ENCODE measurements around the gene JAKMIP2. TPM values are rescaled to one million over a fixed set of nuclear protein-coding genes. Genes with fewer than 3 reads are reported as not detected.

The JAKMIP2 gene
- total RNA-seq, 1 experiment from 2014 or later, result not detected

- H3K9me2 ChIP-seq (ENCODE audit: insufficient read depth), result no peaks in the 10 kb centered on the region
- no peak overlapping the region for H3K9ac ChIP-seq (ENCODE audit: low read length)
- H4K20me1 ChIP-seq (ENCODE audit: insufficient read depth), result no peaks in the 10 kb centered on the region
- BruUV-seq (replicated peaks), result no TSS peak
- H3K36me3 ChIP-seq (ENCODE audit: control insufficient read depth in 1 of 2, insufficient read depth in 2 of 2, low read length in 2 of 2), result no peaks in the 10 kb centered on the region
- no peak overlapping the region for H3K4me3 ChIP-seq (replicated peaks in 1 of 2; ENCODE audit: low read depth in 1 of 2, low read length in 2 of 2)
- no peak overlapping the region for H3K4me2 ChIP-seq (ENCODE audit: low read length)
- TF ChIP-seq CTCF (IDR thresholded peaks at IDR 0.05 in 2 of 3, conservative IDR thresholded peaks at IDR 0.05 in 1 of 3; ENCODE audit: borderline replicate concordance in 1 of 3, insufficient read depth in 1 of 3, low read depth in 2 of 3, low read length in 2 of 3) (no peak), RAD21 (IDR thresholded peaks at IDR 0.05; ENCODE audit: low read depth) (no peak), YY1 (IDR thresholded peaks at IDR 0.05; ENCODE audit: extremely low read depth, insufficient replicate concordance, low read depth, low read length) (no peak), MAX (IDR thresholded peaks at IDR 0.05) (no peak), POLR2AphosphoS5 (IDR thresholded peaks at IDR 0.05; ENCODE audit: low read depth, low read length) (no peak), CBX3 (IDR thresholded peaks at IDR 0.05; ENCODE audit: low read depth) (no peak), TCF7L2 (IDR thresholded peaks at IDR 0.05; ENCODE audit: borderline replicate concordance, extremely low read depth, insufficient read depth, insufficient read length) (no peak), ZBTB33 (IDR thresholded peaks at IDR 0.05; ENCODE audit: extremely low read depth, insufficient replicate concordance, low read length) (no peak), EZH2 (IDR thresholded peaks at IDR 0.05) (no peak), SRF (IDR thresholded peaks at IDR 0.05; ENCODE audit: low read depth) (no peak), FOSL1 (IDR thresholded peaks at IDR 0.05; ENCODE audit: low read depth) (no peak), JUND (IDR thresholded peaks at IDR 0.05) (no peak), ZNF274 (IDR thresholded peaks at IDR 0.05; ENCODE audit: low read depth, low read length) (no peak), EGR1 (IDR thresholded peaks at IDR 0.05; ENCODE audit: low read depth) (no peak), SIN3A (IDR thresholded peaks at IDR 0.05; ENCODE audit: low read depth) (no peak), EZH2phosphoT487 (IDR thresholded peaks at IDR 0.05; ENCODE audit: borderline replicate concordance) (no peak), ELF1 (IDR thresholded peaks at IDR 0.05; ENCODE audit: borderline replicate concordance, low read depth) (no peak)
- intact Hi-C loops (cut with micrococcal nuclease), result no loop called here
- no peak overlapping the region for H3K27ac ChIP-seq (ENCODE audit: low read depth, low read length)
- no peaks in the 10 kb centered on the region for H3K79me2 ChIP-seq (ENCODE audit: insufficient read depth, low read length)
- no peaks in the 10 kb centered on the region for H3K9me3 ChIP-seq (ENCODE audit: control insufficient read depth in 1 of 2, insufficient read depth in 1 of 2, low read depth in 1 of 2, low read length in 2 of 2)
- ATAC-seq, result no peak
- ChIA-PET RAD21 (ENCODE audit: low non-redundant PET in 1 of 2, low total read pairs in 2 of 2, uncharacterized antibody in 2 of 2, unreplicated experiment in 2 of 2) (no interaction called here), POLR2A (no interaction called here), CTCF (no interaction called here)
- peaks cover 15% of the 10 kb centered on the region; the same call in 1 of the 2 replicates for H3K27me3 ChIP-seq (ENCODE audit: insufficient read depth, low read length)
- no peak overlapping the region for H2AFZ ChIP-seq (ENCODE audit: low read depth, low read length, poor library complexity, severe bottlenecking)
- no peak for DNase-seq (ENCODE audit: low read depth, low spot score)
- no peaks in the 10 kb centered on the region for H3K4me1 ChIP-seq (ENCODE audit: control insufficient read depth in 1 of 2, insufficient read depth in 2 of 2, low read length in 2 of 2)
Observed at GRCh38 chr5:147746986-147747385, 35.5 kb downstream of the JAKMIP2 start.

All from HCT116 (cell line).